Measurements from ENCODE around the gene HCN3. TPM values are rescaled to one million over a fixed set of nuclear protein-coding genes. Genes with fewer than 3 reads are reported as not detected.
A peak's percentile ranks its signal among the peaks of the same experiment; 100 is the strongest.

Gene HCN3
- total and polyA plus RNA-seq, 2 donors (not counting 3 experiments of a cell fraction or from before 2014, with no cell fraction given): 3.3 to 4.1 TPM

GRCh38 chr1:155273343-155274245 is 3.7 kb upstream of the HCN3 start, which contains the start of gene CLK2:
Gene CLK2 (minus strand): TSS chr1:155273504. CDS start chr1:155270977, 2,527 bp downstream.
- peak; percentile 96 for DNase-seq (ENCODE audit: low read depth, low spot score)
- FAIRE-seq: peak; percentile 99
- Histone ChIP-seq H2AFZ (ENCODE audit: low read depth, low read length) (peak within 1 kb of the TSS; percentile 37), H3K36me3 (ENCODE audit: control insufficient read depth in 2 of 2, extremely low read depth in 1 of 2, insufficient read depth in 2 of 2, low read length in 2 of 2) (peaks cover 14 to 17% of the 10 kb centered on the region in 2 experiments), H3K27ac (ENCODE audit: insufficient read depth, low read depth, low read length) (peak within 1 kb of the TSS; percentile 11), H3K4me1 (ENCODE audit: control insufficient read depth, extremely low read depth, insufficient read depth, low read length) (peaks cover 20% of the 10 kb centered on the region), H3K9me3 (replicated peaks; ENCODE audit: control insufficient read depth, insufficient read depth, low read length) (no peaks in the 10 kb centered on the region), H3K9me1 (replicated peaks; ENCODE audit: control insufficient read depth, extremely low read depth, insufficient read depth, low read length) (no peaks in the 10 kb centered on the region), H4K20me1 (replicated peaks; ENCODE audit: control insufficient read depth, extremely low read depth, insufficient read depth, low read length) (no peaks in the 10 kb centered on the region), H3K9ac (replicated peaks; ENCODE audit: extremely low read depth, insufficient read depth, low read length) (peak within 1 kb of the TSS; percentile 74), H3K4me2 (ENCODE audit: insufficient read depth, low read length) (peak within 1 kb of the TSS; percentile 63), H3K4me3 (replicated peaks in 1 of 3; ENCODE audit: insufficient read depth in 1 of 3, low read depth in 1 of 3, low read length in 3 of 3) (peak within 1 kb of the TSS; percentile 80 to 93 (median 86)), H3K27me3 (ENCODE audit: control insufficient read depth in 2 of 2, insufficient read depth in 2 of 2, low read length in 2 of 2) (peaks cover 0 to 2% of the 10 kb centered on the region in 2 experiments), H3K79me2 (ENCODE audit: control insufficient read depth, insufficient read depth, low read length) (peaks cover 26% of the 10 kb centered on the region)
- intact Hi-C loops (cut with micrococcal nuclease) (loop anchor here (1.0 to 2.0 kb wide), 4 partner anchors 11 to 50 kb away; partner anchors contain the start of genes ENTREP3 and SCAMP3), dilution Hi-C loops (cut with MboI; ENCODE audit: extremely low pct_ligation_motif_present, low sequenced_read_pairs) (no loop called here)
- TF ChIP-seq FOS (IDR thresholded peaks at IDR 0.05; ENCODE audit: borderline replicate concordance, insufficient read depth, low read length) (no peak), POLR2AphosphoS5 (IDR thresholded peaks at IDR 0.05; ENCODE audit: insufficient read depth, low read depth, low read length) (peak; percentile 75), MYC (IDR thresholded peaks at IDR 0.05; ENCODE audit: low read depth, low read length) (peak; percentile 22), EZH2 (IDR thresholded peaks at IDR 0.05; ENCODE audit: borderline replicate concordance, low read depth, low read length, severe bottlenecking) (no peak), POLR2A (IDR thresholded peaks at IDR 0.05; ENCODE audit: low read depth, low read length) (peak; percentile 69), GATA2 (IDR thresholded peaks at IDR 0.05; ENCODE audit: insufficient read depth, insufficient read length, low read depth, low read length) (no peak), JUN (IDR thresholded peaks at IDR 0.05; ENCODE audit: borderline replicate concordance, insufficient read depth, insufficient read length, low read depth) (no peak)
- TF ChIP-seq, protein P1, sequence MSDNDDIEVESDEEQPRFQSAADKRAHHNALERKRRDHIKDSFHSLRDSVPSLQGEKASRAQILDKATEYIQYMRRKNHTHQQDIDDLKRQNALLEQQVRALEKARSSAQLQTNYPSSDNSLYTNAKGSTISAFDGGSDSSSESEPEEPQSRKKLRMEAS (IDR thresholded peaks at IDR 0.05; ENCODE audit: insufficient read depth, insufficient read length): peak; percentile 97
- TF ChIP-seq, protein P2, sequence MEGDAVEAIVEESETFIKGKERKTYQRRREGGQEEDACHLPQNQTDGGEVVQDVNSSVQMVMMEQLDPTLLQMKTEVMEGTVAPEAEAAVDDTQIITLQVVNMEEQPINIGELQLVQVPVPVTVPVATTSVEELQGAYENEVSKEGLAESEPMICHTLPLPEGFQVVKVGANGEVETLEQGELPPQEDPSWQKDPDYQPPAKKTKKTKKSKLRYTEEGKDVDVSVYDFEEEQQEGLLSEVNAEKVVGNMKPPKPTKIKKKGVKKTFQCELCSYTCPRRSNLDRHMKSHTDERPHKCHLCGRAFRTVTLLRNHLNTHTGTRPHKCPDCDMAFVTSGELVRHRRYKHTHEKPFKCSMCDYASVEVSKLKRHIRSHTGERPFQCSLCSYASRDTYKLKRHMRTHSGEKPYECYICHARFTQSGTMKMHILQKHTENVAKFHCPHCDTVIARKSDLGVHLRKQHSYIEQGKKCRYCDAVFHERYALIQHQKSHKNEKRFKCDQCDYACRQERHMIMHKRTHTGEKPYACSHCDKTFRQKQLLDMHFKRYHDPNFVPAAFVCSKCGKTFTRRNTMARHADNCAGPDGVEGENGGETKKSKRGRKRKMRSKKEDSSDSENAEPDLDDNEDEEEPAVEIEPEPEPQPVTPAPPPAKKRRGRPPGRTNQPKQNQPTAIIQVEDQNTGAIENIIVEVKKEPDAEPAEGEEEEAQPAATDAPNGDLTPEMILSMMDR (IDR thresholded peaks at IDR 0.05; ENCODE audit: extremely low read depth in 1 of 2, insufficient read depth in 1 of 2, low read depth in 1 of 2, low read length in 2 of 2): no peak
- ChIA-PET CTCF (interaction anchor here (0.8 to 2.5 kb wide), 11 partner anchors 10 to 375 kb away, joined by 3 to 19 read pairs (median 4); partner anchors contain the start of genes FDPS, RUSC1 and SCAMP3), POLR2A (interaction anchor here (0.6 to 1.7 kb wide), 6 partner anchors 11 to 49 kb away, joined by 3 to 12 read pairs (median 4); partner anchors contain the start of genes RUSC1 and SCAMP3)
- BruUV-seq (replicated peaks): no TSS peak
